ENCODE results near the gene TRAPPC10.

- TF ChIP-seq CTCF (IDR thresholded peaks at IDR 0.05) (no peak), POLR2A (IDR thresholded peaks at IDR 0.05) (no peak)
Observed at GRCh38 chr21:43993420-43993934, 18.6 kb upstream of the TRAPPC10 start.
